ENCODE results near the gene SLC7A11.

DNA sequence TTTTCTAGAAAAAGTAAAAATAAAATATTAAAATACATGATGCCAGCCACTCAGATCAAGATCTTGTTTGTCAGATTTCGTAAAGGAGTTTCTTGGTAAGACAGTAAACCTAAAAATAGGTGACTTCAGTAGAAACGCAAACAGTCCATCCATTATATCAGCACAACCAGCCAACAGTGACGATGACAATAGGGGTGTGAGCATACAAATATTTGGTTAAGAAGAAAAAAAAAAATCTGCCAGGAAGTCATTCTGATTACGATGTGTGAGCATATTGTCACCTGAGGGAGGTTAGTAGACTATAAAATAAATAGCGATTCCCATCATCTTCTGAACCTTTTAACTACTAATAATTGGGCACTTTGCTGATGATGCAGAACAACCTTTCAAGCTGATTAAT lies 37.6 kb downstream of the SLC7A11 start:
- TF ChIP-seq, protein P1, sequence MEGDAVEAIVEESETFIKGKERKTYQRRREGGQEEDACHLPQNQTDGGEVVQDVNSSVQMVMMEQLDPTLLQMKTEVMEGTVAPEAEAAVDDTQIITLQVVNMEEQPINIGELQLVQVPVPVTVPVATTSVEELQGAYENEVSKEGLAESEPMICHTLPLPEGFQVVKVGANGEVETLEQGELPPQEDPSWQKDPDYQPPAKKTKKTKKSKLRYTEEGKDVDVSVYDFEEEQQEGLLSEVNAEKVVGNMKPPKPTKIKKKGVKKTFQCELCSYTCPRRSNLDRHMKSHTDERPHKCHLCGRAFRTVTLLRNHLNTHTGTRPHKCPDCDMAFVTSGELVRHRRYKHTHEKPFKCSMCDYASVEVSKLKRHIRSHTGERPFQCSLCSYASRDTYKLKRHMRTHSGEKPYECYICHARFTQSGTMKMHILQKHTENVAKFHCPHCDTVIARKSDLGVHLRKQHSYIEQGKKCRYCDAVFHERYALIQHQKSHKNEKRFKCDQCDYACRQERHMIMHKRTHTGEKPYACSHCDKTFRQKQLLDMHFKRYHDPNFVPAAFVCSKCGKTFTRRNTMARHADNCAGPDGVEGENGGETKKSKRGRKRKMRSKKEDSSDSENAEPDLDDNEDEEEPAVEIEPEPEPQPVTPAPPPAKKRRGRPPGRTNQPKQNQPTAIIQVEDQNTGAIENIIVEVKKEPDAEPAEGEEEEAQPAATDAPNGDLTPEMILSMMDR (IDR thresholded peaks at IDR 0.05), result no peak
- TF ChIP-seq POLR2A (IDR thresholded peaks at IDR 0.05) (no peak), EP300 (IDR thresholded peaks at IDR 0.05) (no peak)
